T follicular helper cell (primary cell): ENCODE results near the gene SPIC.
"Not testable (repeated sequence)": the region's sequence is repeated elsewhere in the genome, so short reads cannot be mapped to it uniquely, and the experiment has no call there.

ENCODE experiments used
- DNase-seq: peaks from one replicate; pipeline ENCODE4 v3.0.0-alpha.2; 2020; ENCODE audit warnings: low read depth
- total RNA-seq, 2 experiments: gene quantifications; one replicate each; lab custom pipeline; 2026; lab: John Stamatoyannopoulos, UW

The SPIC gene
- total RNA-seq: 0 reads per million in 2 experiments

GRCh38 chr12:101474711-101475386, at the start of gene SPIC:
SPIC (plus strand) TSS chr12:101475336; CDS start chr12:101476905, 1,569 bp downstream.
- DNase-seq: no peak

GRCh38 chr12:101430456-101430855, 44.7 kb upstream of the SPIC start:
- no peak for DNase-seq

- DNase-seq: no peak
These were observed 39.0 kb upstream of the SPIC start for GRCh38 chr12:101436136-101436535.

GRCh38 chr12:101439236-101439635, 35.9 kb upstream of the SPIC start:
- DNase-seq: no peak

GRCh38 chr12:101441461-101442224, 33.5 kb upstream of the SPIC start:
- no peak for DNase-seq

- no peak for DNase-seq
These were observed 19.5 kb upstream of the SPIC start for GRCh38 chr12:101455685-101456084.

GRCh38 chr12:101459642-101460346, 15.3 kb upstream of the SPIC start:
- DNase-seq: no peak

- DNase-seq: no peak
These were observed 6.2 kb upstream of the SPIC start for GRCh38 chr12:101468948-101469347.

GRCh38 chr12:101470939-101471338, 4.2 kb upstream of the SPIC start:
- DNase-seq: no peak

- DNase-seq: not testable (repeated sequence)
These were observed 3.3 kb upstream of the SPIC start for GRCh38 chr12:101471878-101472277.

- no peak for DNase-seq
These were observed 888 bp upstream of the SPIC start for GRCh38 chr12:101474248-101474647.

- DNase-seq: no peak
These were observed 692 bp downstream of the SPIC start for GRCh38 chr12:101475751-101476305.

- no peak for DNase-seq
These were observed 5.7 kb downstream of the SPIC start for GRCh38 chr12:101480849-101481248.

- DNase-seq: no peak
These were observed 9.9 kb downstream of the SPIC start for GRCh38 chr12:101485021-101485420.

- no peak for DNase-seq
These were observed 13.3 kb downstream of the SPIC start for GRCh38 chr12:101488469-101488868.

GRCh38 chr12:101490286-101490920, 15.3 kb downstream of the SPIC start:
- DNase-seq: no peak

- DNase-seq: no peak
These were observed 16.2 kb downstream of the SPIC start for GRCh38 chr12:101491329-101491728.

- no peak for DNase-seq
These were observed 18.4 kb downstream of the SPIC start for GRCh38 chr12:101493556-101493955.

- no peak for DNase-seq
These were observed 23.1 kb downstream of the SPIC start for GRCh38 chr12:101498252-101498651.

GRCh38 chr12:101501410-101501995, 26.4 kb downstream of the SPIC start:
- no peak for DNase-seq

- no peak for DNase-seq
These were observed 46.0 kb downstream of the SPIC start for GRCh38 chr12:101521136-101521535.

- no peak for DNase-seq
These were observed 52.5 kb downstream of the SPIC start for GRCh38 chr12:101527682-101528081.
